Adrenal gland (tissue), 5 donors: Measurements from ENCODE around the gene DHRS7B.

ENCODE experiments used
- CTCF ChIP-seq, 6 experiments: fragments of 450-650 bp in 4 of 6; fragments of 200-600 bp in 2 of 6; sonication (generic) in 1 of 6; IDR thresholded peaks; 1 replicate in 5 of 6; 2 replicates in 1 of 6; pipeline versions ENCODE4 v1.5.1 to v1.8.0; 2016 to 2021; ENCODE audit warnings: antibody characterized with exemption in 6 of 6, mild to moderate bottlenecking in 2 of 6, moderate library complexity in 1 of 6
- POLR2A ChIP-seq, 2 donors: fragments of 450-650 bp; IDR thresholded peaks; one replicate each; pipeline ENCODE4 v1.6.1; 2017; ENCODE audit warnings: antibody characterized with exemption in 2 of 2, mild to moderate bottlenecking in 2 of 2, moderate library complexity in 1 of 2
- donor health status: DM: no; HTN: no; CAD: no.

GRCh38 chr17:21211825-21212479 lies 85.2 kb downstream of the DHRS7B start:
- TF ChIP-seq CTCF (IDR thresholded peaks at IDR 0.05) (no peak), POLR2A (IDR thresholded peaks at IDR 0.05) (no peak)
